Mucosa of rectum (tissue), 2 donors: ENCODE data around the gene SYNPO.
A peak's percentile ranks its signal among the peaks of the same experiment; 100 is the strongest.

Source experiments
- H3K27ac ChIP-seq, 2 donors: one replicate each; pipeline ENCODE4 v1.7.0; 2013; ENCODE audit warnings: inconsistent platforms in 2 of 2, low read depth in 2 of 2, low read length in 2 of 2
- H3K27me3 ChIP-seq, 2 donors: one replicate each; pipeline ENCODE4 v1.7.0; 2013; ENCODE audit warnings: low read length in 2 of 2; ENCODE audit not compliant: control insufficient read depth in 2 of 2, insufficient read depth in 2 of 2
- H3K36me3 ChIP-seq, 2 donors: one replicate each; pipeline ENCODE4 v1.7.0; 2013; ENCODE audit warnings: low read length in 2 of 2; ENCODE audit not compliant: control insufficient read depth in 2 of 2, insufficient read depth in 2 of 2
- H3K4me1 ChIP-seq, 2 donors: one replicate each; pipeline ENCODE4 v1.7.0; 2013; ENCODE audit warnings: low read length in 2 of 2, mild to moderate bottlenecking in 1 of 2; ENCODE audit not compliant: control insufficient read depth in 2 of 2, insufficient read depth in 2 of 2
- H3K4me3 ChIP-seq, 2 donors: one replicate each; pipeline ENCODE4 v1.7.0; 2013; ENCODE audit warnings: low read length in 2 of 2
- H3K9ac ChIP-seq, 2 donors: one replicate each; pipeline ENCODE4 v1.7.0; 2013; ENCODE audit warnings: low read length in 2 of 2, low read depth in 1 of 2, mild to moderate bottlenecking in 1 of 2
- H3K9me3 ChIP-seq, 2 donors: one replicate each; pipeline ENCODE4 v1.7.0; 2013; ENCODE audit warnings: low read length in 2 of 2; ENCODE audit not compliant: control insufficient read depth in 2 of 2
- donor health status: healthy.
- donor health status: Normal muscosa, but diverticular disease.

The SYNPO gene

GRCh38 chr5:150675069-150675468, 34.6 kb downstream of the SYNPO start:
- Histone ChIP-seq H3K4me1 (peaks cover 8 to 10% of the 10 kb centered on the region in 2 donors), H3K27me3 (peaks cover 9 to 17% of the 10 kb centered on the region in 2 donors), H3K4me3 (no peak overlapping the region), H3K36me3 (no peaks in the 10 kb centered on the region), H3K9me3 (no peaks in the 10 kb centered on the region), H3K9ac (no peak overlapping the region), H3K27ac (no peak overlapping the region)

- no peak overlapping the region for H3K27ac ChIP-seq
- no peaks in the 10 kb centered on the region for H3K36me3 ChIP-seq
- peaks cover 8 to 9% of the 10 kb centered on the region in 2 donors for H3K4me1 ChIP-seq
- H3K4me3 ChIP-seq: no peak overlapping the region
- H3K9ac ChIP-seq: no peak overlapping the region
- no peaks in the 10 kb centered on the region for H3K9me3 ChIP-seq
- H3K27me3 ChIP-seq: peaks cover 4% of the 10 kb centered on the region in 2 donors
These were observed 36.1 kb downstream of the SYNPO start for GRCh38 chr5:150676578-150676977.

DNA sequence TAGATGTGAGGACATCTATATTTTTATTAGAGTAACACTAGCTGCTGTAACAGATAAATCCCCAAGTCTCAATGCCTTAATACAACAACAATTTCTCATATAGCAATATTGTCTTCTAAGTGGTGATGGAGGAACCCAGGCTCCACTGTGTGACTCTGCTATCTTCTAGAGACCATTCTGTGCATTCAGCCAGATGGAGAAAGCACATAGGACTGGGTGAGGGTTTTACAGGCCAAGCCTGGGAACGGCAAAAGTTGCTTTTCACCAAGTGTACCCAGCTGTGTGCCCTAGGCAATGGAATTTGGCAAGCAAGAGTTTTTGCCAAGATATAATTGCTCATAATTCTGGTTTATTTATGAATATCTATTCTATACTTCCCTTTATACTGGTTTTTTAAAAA, 48.7 kb downstream of the SYNPO start:
- Histone ChIP-seq H3K27me3 (no peaks in the 10 kb centered on the region), H3K9me3 (no peaks in the 10 kb centered on the region), H3K36me3 (peaks cover 35 to 36% of the 10 kb centered on the region in 2 donors), H3K4me1 (no peaks in the 10 kb centered on the region), H3K4me3 (no peak overlapping the region), H3K27ac (no peak overlapping the region), H3K9ac (no peak overlapping the region)

DNA sequence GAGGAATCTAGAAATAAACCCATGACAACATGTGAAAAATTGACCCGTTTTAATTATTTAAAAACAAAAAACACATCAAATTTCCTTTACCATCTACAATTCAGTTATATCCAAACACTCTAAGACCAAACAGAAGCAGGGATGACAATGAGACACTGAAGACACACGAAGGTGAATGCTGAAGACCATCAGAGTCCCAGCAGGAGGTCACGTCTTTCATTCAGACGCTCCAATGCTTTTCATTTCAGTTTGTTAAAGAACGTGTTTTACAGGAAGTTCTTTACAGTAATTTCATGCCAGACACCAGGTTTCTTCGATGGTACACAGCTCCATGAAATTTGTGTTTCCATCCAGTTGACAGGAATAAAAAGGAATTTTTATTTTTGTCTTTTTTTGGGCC, 50.3 kb downstream of the SYNPO start:
- Histone ChIP-seq H3K4me3 (no peak overlapping the region), H3K27ac (no peak overlapping the region), H3K9me3 (no peaks in the 10 kb centered on the region), H3K4me1 (no peaks in the 10 kb centered on the region), H3K9ac (no peak overlapping the region), H3K27me3 (no peaks in the 10 kb centered on the region), H3K36me3 (peaks cover 51 to 52% of the 10 kb centered on the region in 2 donors)

DNA sequence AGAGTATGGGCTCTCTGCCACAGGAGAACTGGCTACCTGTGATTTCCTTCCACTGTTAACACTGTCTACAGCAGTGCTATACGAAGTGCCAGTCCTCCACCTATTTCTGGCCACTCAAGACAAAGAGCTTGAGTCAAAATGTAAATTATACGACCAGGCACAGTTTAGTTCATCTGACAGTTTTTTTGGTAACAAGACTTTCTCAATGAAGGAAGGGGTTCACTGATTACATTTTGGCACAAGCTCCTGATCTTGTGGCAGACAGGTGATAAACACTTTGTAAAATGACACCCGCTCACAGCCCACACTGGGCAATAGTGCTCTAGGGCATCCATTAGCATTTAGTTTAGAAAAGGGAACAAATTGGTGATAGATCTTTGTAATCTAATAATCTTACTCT, 51.8 kb downstream of the SYNPO start:
- H3K27me3 ChIP-seq: no peaks in the 10 kb centered on the region
- peaks cover 66 to 67% of the 10 kb centered on the region in 2 donors for H3K36me3 ChIP-seq
- no peak overlapping the region for H3K9ac ChIP-seq
- H3K9me3 ChIP-seq: no peaks in the 10 kb centered on the region
- no peak overlapping the region for H3K27ac ChIP-seq
- no peak overlapping the region for H3K4me3 ChIP-seq
- no peaks in the 10 kb centered on the region for H3K4me1 ChIP-seq

DNA sequence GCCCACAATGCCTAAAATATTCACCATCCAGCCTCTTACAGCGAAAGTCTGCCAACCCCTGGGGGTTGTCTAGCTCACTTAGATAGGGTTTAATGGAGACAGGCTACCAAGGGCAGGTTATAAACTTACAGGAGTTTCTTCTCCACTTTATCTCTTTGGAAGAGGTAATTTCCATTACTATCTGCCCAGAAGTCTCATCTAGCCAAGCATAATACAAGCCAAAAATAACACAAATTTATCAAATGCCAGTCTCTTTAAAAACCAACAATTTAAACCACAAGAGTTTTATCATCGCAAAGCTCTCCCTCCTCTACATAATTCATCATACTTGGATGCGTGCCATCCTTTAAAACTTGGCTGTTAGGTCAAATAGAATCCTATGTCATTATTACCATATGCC, 54.2 kb downstream of the SYNPO start:
- Histone ChIP-seq H3K9ac (no peak overlapping the region), H3K9me3 (no peaks in the 10 kb centered on the region), H3K4me3 (no peak overlapping the region), H3K27ac (no peak overlapping the region), H3K36me3 (peaks cover 79% of the 10 kb centered on the region in 2 donors), H3K4me1 (peaks cover 2 to 5% of the 10 kb centered on the region in 2 donors), H3K27me3 (no peaks in the 10 kb centered on the region)

- Histone ChIP-seq H3K36me3 (peaks cover 32 to 34% of the 10 kb centered on the region in 2 donors), H3K9ac (peak overlapping the region; percentile 97 to 98), H3K4me1 (peaks cover 8 to 16% of the 10 kb centered on the region in 2 donors), H3K27ac (peak overlapping the region; percentile 95), H3K27me3 (no peaks in the 10 kb centered on the region), H3K9me3 (no peaks in the 10 kb centered on the region), H3K4me3 (peak overlapping the region; percentile 96 to 99)
These were observed 59.8 kb downstream of the SYNPO start for GRCh38 chr5:150700246-150700593.

DNA sequence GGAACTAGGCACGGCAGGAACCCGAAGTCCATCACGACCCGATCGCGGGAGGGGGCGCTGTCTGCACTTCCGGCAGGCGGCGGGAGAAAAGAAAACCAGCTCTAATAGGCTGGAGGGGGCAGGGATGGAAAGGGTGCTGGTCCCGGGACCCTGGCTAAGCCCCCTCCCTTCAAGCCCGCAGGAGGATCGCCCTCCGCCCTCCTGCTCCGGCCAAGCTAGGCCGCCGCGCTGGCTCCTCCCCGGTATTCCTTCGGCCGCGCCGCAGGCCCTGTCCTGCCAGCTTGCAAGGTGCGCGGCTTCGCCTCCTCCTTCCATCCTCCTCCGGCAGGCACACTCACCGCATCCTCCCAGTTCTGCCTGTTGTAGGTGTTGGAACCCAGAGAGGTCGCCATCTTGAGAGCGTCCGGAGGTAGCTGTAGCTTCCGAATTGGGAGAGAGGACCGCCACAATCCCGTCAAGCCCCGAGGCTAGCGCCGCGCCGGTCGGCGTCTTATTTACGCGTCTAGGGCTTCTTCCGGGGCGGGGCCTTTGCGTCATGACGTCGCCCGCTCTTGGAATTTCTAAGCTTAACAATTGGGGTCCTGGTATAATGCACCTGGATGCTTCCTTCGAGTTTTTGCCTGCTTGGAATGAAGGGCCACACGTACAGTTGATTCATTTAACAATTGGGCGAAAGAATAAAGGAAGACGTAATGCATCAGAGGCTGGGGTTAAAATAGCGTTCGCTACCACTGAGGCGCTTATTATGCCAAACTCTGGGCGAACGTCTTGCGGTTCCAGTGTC, 60.3 kb downstream of the SYNPO start, which contains the start of gene RBM22:
TSS of gene RBM22 (minus strand) at position 469 of the 784 bp plus-strand sequence. CDS start at position 392, 77 bp downstream.
- no peaks in the 10 kb centered on the region for H3K27me3 ChIP-seq
- peaks cover 26 to 28% of the 10 kb centered on the region in 2 donors for H3K36me3 ChIP-seq
- peak within 1 kb of the TSS; percentile 97 to 98 for H3K9ac ChIP-seq
- H3K4me1 ChIP-seq: peaks cover 8 to 16% of the 10 kb centered on the region in 2 donors
- no peaks in the 10 kb centered on the region for H3K9me3 ChIP-seq
- H3K4me3 ChIP-seq: peak within 1 kb of the TSS; percentile 96 to 99
- H3K27ac ChIP-seq: peak within 1 kb of the TSS; percentile 95

DNA sequence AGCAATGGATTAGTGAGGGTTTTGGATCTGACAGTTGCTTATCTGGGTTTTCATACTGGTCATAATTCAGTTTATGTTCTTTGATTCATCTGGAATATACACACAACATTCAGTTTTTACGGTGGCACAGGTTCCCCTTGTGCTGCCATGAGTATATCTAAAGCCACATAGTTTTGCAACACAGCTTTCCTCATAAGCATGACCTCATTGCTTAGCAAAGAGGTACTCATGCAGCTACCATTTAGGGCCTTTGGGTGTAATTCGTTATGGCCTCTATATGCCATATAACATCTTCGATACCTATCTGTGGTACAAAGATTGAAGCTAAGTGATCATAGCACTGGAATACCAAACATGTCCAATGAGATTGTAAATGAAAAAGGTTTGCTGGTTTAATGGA, 63.3 kb downstream of the SYNPO start:
- peaks cover 8 to 16% of the 10 kb centered on the region in 2 donors for H3K4me1 ChIP-seq
- no peaks in the 10 kb centered on the region for H3K9me3 ChIP-seq
- H3K9ac ChIP-seq: no peak overlapping the region
- H3K4me3 ChIP-seq: no peak overlapping the region
- H3K27ac ChIP-seq: no peak overlapping the region
- H3K27me3 ChIP-seq: no peaks in the 10 kb centered on the region
- peaks cover 4 to 6% of the 10 kb centered on the region in 2 donors for H3K36me3 ChIP-seq

DNA sequence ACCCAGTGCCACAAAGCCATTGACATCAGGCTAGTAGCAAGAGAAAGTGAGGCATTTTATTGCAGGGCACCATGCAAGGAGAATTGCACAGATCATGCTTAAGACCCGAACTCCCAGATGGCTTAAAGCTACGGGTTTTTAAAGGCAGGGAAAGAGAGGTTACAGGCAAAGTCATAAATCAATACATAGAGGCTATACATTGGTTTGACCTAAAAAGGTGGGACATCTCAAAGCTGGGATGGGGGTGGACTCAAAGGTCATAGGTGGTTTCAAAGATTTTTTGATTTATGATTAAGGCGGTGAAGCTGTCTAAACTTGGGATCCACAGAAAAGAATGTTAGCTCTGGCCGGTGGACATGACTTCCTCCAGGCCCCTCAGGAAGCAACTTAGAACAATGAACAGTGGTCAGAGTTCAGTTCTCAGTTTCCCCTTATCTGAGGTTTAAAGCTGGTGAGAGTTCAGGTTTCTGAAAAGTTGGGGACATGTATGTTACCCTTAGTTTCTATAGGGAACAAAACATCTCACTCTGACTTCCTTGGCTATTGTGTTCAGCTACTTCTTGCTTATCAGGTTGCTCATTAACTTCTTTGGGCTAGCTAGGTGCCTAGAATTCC, 66.4 kb downstream of the SYNPO start:
- Histone ChIP-seq H3K4me1 (no peaks in the 10 kb centered on the region), H3K9me3 (no peaks in the 10 kb centered on the region), H3K9ac (no peak overlapping the region), H3K36me3 (peaks cover 26% of the 10 kb centered on the region in 2 donors), H3K27ac (no peak overlapping the region), H3K27me3 (no peaks in the 10 kb centered on the region), H3K4me3 (no peak overlapping the region)
